KOPT-K1 (cell line): ENCODE data around the gene NKG7.

Source experiments
- H3K27ac ChIP-seq: fragments of 200-600 bp; sonication (generic); 2 replicates; pipeline ENCODE4 v1.5.1; 2016; ENCODE audit warnings: antibody characterized with exemption, mild to moderate bottlenecking, low read depth, low read length; ENCODE audit not compliant: poor library complexity, severe bottlenecking
- H3K36me3 ChIP-seq: fragments of 200-600 bp; sonication (generic); 2 replicates; pipeline ENCODE4 v1.5.1; 2017; ENCODE audit warnings: antibody characterized with exemption, mild to moderate bottlenecking, low read length, moderate library complexity; ENCODE audit not compliant: insufficient read depth
- H3K9me3 ChIP-seq: fragments of 200-600 bp; sonication (generic); 2 replicates; pipeline ENCODE4 v1.5.1; 2017; ENCODE audit warnings: antibody characterized with exemption, low read length, mild to moderate bottlenecking; ENCODE audit not compliant: insufficient read depth, poor library complexity, severe bottlenecking

NKG7 gene

DNA sequence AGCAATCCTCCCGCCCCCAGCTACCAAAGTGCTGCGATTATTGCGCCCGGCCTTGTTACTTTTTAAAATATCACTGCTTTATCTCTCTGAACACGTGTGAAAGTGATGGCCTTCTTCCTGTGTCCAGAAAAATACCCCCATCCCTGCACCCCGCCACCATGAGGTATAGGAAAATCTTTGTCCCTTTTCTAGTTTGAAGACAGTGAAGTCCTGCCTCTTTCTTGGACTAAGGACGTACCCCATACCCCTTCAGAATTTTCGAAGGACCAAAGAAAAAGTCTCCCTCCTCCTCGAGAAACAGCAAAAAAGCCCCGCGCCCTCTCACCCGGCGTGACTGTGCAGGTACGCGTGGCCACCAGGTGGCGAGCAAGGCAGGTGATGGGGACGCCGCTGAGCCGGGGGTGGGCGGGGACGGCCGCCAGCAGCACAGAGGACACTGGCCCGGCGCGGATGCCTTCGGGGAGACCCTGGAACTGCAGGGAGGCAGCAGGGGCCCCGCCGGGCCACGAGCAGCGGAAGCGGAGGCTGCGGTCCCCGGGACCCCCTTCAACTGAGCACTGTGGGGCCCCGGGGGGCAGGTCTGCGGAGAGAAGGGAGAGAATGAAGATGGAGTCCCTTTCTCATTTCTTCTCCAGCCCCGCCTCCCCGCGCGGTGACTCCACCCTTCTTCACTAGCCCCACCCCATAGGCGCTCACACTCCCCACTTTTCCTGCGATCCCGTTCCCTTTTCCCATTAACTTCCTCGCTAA, 33.7 kb downstream of the NKG7 start:
- H3K27ac ChIP-seq = peak overlapping the region; percentile 12
- no peaks in the 10 kb centered on the region for H3K36me3 ChIP-seq
- no peaks in the 10 kb centered on the region for H3K9me3 ChIP-seq

DNA sequence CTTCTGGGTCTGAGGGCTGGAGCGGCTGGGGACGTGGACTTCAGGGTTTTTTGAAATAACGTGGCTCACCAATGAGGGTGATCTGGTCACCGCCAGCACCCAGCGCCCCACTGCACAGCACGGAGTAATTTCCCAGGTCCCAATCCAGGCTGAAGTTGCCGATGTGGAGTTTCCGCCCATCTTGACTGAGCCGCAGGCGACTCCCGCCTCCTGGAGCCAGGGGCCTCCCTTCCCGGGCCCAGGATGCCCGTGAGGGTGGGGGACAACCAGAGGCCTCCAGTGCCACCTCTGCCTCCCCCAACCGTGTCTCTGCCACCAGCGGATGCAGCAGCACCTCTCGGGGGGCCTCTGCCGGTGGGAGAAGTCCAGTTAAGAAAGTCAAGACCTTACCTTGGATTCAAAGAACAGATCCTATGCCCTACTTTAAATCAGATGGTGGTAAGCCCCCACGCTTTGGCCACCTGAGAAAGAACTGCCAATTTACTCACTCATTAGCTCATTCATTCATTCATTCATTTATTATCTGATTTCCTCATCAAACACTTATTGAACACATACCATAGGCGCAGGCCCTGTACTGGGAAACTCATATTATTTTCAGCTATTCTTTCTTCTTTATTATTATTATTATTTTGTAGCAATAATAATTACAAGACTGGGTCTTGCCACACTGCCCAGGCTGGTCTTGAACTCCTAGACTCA, 34.4 kb downstream of the NKG7 start:
- no peaks in the 10 kb centered on the region for H3K9me3 ChIP-seq
- H3K27ac ChIP-seq = peak overlapping the region; percentile 12
- no peaks in the 10 kb centered on the region for H3K36me3 ChIP-seq

DNA sequence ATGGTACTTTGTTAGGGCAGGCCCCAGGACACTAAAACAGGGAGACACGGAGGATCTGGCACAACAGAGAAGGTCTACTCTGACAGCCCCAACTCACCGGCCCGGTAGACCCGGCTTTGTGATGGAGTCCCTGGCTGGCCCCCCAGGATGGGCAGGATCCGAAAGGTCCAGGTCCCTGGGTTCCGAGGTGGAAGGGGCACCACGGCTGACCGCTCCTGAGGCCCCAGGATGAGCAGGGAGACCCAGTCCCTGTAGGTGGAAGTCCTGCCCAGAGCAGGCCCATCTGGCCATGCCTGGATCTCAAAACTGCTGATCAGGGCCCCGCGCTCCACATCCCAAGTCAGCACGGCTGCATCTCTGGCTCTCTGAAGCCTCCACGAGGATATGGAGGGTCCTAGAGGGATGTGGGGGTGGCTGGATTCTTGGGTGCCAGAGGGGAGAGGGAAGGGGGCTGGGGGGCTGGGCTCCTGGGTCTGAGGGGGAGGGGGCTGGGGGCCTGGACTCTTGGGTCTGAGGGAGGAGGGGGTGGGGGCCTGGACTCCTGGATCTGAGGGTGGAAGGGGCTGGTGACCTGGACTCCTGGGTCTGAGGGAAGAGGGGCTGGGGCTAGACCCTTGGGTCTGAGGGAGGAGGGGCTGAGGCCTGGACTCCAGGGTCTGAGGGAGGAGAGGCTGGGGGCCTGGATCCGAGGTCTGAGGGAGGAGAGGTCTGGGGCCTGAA, 35.2 kb downstream of the NKG7 start:
- Histone ChIP-seq H3K9me3 (no peaks in the 10 kb centered on the region), H3K27ac (no peak overlapping the region), H3K36me3 (no peaks in the 10 kb centered on the region)

DNA sequence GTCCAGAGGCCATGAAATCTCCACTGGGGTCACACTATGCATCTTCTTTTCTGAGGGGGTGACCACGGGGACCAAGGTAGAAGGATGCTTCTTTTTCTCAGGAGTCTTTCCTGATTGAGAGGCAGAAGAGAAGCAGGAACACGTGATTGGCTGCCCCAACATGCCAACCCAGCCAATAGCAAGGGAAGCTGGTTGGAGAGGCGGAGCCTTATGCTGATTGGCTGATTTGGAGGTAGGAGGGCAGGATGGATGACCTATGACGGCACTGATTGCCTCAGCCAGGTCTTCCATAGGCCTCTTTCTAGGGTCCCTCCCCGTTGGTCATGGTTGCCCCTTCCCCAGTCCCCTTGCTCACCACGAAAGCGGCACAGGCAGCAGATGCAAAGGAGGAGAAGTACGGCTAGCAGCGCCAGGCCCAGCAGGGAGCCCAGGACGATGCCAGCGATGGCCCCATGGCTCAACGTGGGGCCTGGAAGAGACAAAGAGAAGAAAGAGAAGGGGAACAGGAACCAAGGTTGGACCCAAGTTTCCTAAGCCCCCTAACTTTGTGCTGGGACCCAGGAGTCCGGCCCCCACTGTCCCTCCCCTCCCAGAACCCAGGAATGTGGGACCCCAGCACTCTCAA, 38.5 kb downstream of the NKG7 start:
- Histone ChIP-seq H3K9me3 (peaks cover 8% of the 10 kb centered on the region), H3K36me3 (no peaks in the 10 kb centered on the region), H3K27ac (no peak overlapping the region)

DNA sequence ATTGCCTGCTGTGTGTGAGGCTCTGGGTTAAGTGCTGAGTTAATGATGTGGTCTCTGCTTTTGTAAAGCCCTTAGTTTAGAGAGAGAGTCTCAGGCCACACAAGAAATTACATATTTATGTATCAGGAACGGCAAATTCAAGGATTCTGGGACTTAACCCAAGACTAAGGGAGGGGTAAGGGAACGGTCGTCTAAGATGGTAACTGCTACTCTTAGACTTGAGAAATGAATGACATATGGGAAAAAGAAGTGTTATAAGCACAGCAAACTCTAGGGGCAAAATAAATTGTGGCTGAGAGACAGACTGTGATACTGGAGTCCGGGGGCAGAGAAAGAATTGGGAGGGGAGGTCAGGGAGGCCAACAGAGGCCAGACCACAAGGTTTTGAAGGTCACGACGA, 40.7 kb downstream of the NKG7 start:
- H3K27ac ChIP-seq = no peak overlapping the region
- H3K36me3 ChIP-seq = no peaks in the 10 kb centered on the region
- H3K9me3 ChIP-seq = peaks cover 8% of the 10 kb centered on the region

DNA sequence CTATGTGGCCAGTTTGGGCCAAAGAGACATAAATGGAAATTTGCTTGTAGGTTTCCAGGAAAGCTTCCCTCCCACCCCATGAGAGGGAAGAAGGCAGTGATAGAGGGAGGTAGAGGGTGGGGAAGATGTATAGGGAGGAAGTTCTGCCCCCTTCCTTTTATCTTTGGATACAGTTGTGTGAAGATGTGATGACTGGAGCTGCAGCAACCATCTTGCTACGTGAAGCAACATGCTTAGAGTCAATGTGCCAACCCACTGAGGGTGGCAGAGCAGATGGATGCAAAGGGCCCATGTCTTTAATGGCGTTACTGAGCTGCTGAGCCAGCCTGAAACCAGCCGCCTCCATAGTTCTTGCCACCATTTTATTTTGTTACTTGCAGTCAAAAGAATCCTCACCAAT, 41.3 kb downstream of the NKG7 start:
- H3K36me3 ChIP-seq = no peaks in the 10 kb centered on the region
- peaks cover 8% of the 10 kb centered on the region for H3K9me3 ChIP-seq
- H3K27ac ChIP-seq = no peak overlapping the region

DNA sequence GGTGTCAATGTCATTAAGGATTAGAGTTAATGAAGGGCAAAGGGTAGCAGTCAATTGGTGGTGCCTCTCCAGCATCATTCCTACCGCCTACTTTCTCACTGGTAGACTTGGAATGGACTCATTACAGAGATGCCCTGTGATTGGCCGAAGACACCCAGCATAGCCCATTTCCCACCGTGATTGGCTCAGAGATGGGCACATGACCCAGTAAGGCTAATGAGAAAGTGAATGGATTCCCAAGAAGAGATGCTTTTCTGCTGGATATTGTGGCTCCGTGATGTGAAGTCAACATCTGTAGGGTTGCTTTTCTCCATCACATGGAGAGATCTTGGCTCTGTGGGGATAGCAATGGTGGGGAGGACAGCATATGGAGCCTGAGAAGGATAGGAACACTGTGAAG, 42.1 kb downstream of the NKG7 start:
- Histone ChIP-seq H3K27ac (no peak overlapping the region), H3K9me3 (peaks cover 8% of the 10 kb centered on the region), H3K36me3 (no peaks in the 10 kb centered on the region)

DNA sequence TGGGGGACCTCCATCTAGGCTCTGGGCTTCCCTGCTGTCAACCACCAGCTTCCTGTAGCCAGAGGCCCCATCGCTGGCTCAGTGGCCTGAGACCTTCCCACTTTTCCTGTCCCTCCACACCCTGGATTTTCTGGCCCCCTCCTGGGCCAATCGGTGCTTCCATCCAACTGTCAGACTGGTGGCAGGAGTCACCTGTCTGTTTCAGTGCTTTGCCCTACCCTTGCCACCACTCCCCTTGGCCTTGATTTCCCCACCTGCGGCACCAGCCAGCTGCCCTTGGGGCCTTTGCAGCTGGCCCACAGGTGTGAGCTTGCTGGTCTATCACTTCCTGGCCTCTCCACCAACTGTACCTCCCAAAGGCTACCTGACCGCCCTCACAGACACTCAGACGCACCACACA, 43.0 kb downstream of the NKG7 start:
- Histone ChIP-seq H3K36me3 (no peaks in the 10 kb centered on the region), H3K27ac (no peak overlapping the region), H3K9me3 (peaks cover 8% of the 10 kb centered on the region)

DNA sequence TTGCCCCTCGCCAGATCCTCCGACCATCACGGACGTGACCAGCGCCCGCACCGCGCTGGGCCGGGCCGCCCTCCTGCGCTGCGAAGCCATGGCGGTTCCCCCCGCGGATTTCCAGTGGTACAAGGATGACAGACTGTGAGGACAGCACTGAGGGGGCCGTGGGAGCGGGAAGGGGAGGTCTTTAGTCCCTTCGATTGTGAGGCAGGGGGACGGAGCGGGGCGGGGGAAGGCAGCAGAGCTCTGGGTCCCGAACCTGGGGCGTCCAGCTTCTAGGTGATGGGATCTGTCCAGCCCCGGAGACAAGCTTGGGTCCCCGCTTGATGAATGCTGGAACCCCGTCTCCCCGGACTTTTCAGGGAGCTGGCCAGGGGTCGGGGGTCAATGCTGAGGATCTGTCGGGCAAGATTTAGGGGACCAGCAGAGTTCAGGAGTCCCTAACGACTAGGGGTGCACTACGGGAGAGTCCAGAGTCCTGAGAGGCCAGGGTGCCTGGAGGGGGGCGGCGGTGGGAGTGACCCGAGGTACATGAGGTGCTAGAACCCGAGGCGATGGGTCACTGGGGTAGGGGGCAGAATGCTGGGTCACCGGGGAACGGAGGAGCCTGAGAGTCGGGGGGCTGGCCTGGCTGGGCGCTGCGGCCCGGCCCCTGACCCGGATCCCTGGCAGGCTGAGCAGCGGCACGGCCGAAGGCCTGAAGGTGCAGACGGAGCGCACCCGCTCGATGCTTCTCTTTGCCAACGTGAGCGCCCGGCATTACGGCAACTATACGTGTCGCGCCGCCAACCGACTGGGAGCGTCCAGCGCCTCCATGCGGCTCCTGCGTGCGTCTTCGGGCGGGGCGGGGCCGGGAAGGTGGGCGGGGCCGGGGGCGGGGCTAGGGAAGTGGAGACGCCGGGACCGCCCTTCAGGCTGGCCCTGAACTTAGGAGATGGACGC, 45.1 kb downstream of the NKG7 start:
- peaks cover 8% of the 10 kb centered on the region for H3K9me3 ChIP-seq
- H3K36me3 ChIP-seq = no peaks in the 10 kb centered on the region
- H3K27ac ChIP-seq = no peak overlapping the region

DNA sequence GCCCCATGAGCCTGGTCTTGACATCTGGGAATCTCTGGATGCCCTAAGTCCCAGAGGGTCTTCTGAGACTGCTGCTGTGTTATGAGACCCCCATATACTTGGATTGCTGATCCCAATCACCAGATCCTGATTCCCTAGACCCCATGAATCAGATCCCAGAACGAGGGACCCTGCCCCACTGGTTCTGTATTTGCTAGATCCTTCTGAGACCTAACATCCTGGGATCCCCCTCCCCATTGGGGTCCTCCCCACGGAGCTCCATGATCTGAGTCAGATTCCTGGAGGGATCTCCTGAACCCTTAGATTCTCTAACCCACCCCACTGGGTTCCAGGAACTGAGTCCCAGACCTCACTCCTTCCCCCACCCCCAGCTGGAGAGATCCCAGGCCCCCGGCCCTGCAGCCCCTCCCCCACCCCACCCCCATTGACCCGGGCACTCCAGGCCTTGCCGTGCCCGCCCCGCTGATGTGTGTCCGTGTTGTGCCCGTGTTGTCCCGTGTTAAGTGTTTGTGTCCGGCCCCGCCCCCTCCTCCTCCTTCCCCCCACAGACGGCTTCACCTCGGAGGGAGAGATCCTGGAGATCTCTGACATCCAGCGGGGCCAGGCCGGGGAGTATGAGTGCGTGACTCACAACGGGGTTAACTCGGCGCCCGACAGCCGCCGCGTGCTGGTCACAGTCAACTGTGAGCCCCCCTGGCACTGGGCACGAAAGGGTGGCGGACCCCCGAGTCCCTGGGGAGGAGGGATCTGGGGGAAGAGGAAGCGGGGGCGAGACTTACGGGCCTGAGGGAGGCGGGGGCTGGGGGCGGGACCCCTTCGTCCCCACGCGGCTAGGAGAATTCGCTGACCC, 46.0 kb downstream of the NKG7 start:
- Histone ChIP-seq H3K9me3 (peaks cover 7% of the 10 kb centered on the region), H3K27ac (no peak overlapping the region), H3K36me3 (no peaks in the 10 kb centered on the region)

DNA sequence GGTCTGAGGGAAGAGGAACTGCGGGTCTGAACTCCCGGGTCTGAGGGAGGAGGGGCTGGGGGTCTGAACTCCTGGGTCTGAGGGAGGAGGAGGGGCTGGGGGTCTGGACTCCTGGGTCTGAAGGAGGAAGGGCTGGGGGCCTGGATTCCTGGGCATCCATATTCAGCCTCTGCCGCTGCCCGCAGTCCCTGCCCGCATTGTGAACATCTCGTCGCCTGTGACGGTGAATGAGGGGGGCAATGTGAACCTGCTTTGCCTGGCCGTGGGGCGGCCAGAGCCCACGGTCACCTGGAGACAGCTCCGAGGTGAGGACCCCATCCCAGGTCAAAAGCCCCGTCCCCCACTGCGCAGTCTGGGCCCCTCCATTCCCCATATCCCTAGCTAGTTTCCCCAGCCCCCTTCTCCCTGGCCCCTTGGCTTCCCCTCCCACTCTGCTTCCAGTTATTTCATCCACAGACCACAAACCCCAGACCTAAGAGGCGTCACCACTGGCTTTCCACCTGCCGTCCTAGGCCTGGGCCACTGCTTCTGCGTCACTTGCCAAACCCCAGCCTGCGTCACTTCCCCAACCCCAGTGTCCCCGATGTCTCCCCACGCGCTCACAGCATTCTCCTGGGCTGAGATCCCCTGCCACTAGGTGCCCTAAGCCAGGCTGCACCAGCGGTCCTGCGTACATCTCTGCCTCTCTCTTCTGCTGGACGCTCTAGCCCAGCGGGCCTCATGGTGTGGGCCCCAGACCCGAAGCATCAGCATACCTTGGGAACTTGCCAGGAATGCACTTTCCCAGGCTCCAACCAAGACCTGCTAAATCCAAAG, 47.1 kb downstream of the NKG7 start:
- H3K36me3 ChIP-seq = no peaks in the 10 kb centered on the region
- H3K9me3 ChIP-seq = no peaks in the 10 kb centered on the region
- no peak overlapping the region for H3K27ac ChIP-seq

DNA sequence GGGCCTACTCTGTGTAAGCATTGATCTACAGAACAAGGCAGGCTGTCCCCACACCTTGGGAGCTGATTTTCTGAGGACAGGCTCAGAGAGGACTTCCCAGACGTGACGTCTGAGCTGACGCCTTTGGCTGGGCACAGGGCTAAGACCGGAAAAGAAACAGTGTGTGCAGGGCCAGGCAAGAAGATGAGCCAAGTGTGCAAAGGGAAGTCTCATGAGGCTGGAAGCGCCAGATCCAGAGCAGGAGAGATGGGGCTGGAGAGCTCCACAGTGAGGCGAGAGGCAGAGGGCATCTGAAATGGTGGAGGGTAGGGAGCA, 48.3 kb downstream of the NKG7 start:
- Histone ChIP-seq H3K36me3 (no peaks in the 10 kb centered on the region), H3K9me3 (no peaks in the 10 kb centered on the region), H3K27ac (no peak overlapping the region)

DNA sequence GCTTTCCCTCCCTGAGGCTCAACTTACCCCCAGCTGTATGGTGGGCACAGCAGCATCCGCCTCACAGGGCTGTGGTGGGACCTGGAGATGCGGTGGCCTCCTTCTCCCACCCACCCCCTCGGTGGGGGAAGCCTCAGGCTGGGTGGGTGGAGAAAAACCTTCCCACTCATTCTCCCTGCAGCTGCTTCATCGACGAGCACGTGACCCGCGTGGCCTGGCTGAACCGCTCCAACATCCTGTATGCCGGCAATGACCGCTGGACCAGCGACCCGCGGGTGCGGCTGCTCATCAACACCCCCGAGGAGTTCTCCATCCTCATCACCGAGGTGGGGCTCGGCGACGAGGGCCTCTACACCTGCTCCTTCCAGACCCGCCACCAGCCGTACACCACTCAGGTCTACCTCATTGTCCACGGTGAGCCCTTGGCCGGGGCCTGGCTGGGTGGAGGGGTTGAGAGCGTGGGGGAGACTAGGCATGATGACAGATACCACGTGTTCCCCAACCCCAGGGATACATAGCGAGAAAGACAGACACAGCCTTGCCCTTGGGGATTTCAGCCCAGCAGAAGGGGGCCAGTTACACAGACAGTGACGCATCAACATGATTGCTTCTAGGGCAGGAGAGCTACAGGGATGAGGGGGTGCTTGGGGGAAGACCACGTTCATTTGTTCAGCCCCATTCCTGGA, 48.8 kb downstream of the NKG7 start:
- no peaks in the 10 kb centered on the region for H3K36me3 ChIP-seq
- no peaks in the 10 kb centered on the region for H3K9me3 ChIP-seq
- no peak overlapping the region for H3K27ac ChIP-seq
